Measurements from ENCODE around the gene PYM1. TPM values are rescaled to one million over a fixed set of nuclear protein-coding genes. Genes with fewer than 3 reads are reported as not detected.

Gene PYM1
- polyA plus RNA-seq, 3 donors from 2014 or later, result 41.2 to 66.3 (median 54.2) TPM

- H3K27me3 Mint-ChIP-seq (ENCODE audit: low read depth in 3 of 3), result no peaks in the 10 kb centered on the region
- peak overlapping the region in 2 of 6 donors; percentile 19 to 86 for H3K27ac Mint-ChIP-seq
- peaks cover 0 to 18% (median 3%) of the 10 kb centered on the region in 3 donors for H3K36me3 Mint-ChIP-seq
- H3K9me3 Mint-ChIP-seq, result no peaks in the 10 kb centered on the region
- no peaks in the 10 kb centered on the region for H3K4me1 Mint-ChIP-seq
- H3K4me3 Mint-ChIP-seq, result no peak overlapping the region
- DNase-seq, result no peak
These were observed 29.6 kb upstream of the PYM1 start for GRCh38 chr12:55957106-55957859.

DNA sequence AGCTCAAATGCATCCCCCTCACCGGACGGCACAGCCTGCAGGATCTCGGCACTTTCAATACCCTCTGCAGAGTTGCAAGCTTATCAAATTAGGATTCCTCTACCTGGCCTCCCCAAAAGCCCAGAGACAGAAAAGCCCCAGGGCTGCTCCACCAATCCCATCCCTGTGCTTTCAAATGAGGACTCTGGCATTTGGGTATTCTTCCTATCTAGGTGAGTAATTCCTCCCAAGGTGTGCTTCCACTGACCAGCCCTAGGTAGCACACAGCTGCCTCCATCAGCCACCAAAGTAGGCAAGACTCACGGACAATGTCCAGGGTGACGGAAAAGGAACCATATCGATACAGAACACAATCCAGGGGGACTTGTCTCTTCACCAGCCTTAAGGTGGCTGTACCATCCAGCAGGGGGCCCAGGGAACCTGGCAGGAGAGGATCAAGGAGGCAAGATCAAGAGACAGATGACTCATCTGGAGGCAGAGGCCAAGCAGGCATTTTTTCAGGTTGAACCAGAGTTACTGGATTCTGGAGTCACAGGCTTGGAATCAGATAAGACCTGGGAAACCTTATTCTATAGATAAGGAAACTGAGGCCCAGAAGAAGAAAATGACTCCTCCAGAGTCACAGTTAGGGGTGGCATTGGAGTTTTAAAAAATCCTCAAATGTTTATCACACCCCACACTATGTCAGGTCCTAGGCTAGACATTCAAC lies 28.3 kb upstream of the PYM1 start:
- Mint-ChIP-seq H3K27me3 (ENCODE audit: low read depth in 3 of 3) (peaks cover 0 to 2% (median 0%) of the 10 kb centered on the region in 3 donors), H3K36me3 (peaks cover 7 to 32% (median 9%) of the 10 kb centered on the region in 3 donors), H3K4me1 (no peaks in the 10 kb centered on the region), H3K9me3 (no peaks in the 10 kb centered on the region), H3K27ac (peak overlapping the region in 1 of 6 donors; percentile 48), H3K4me3 (no peak overlapping the region)
- DNase-seq, result no peak

DNA sequence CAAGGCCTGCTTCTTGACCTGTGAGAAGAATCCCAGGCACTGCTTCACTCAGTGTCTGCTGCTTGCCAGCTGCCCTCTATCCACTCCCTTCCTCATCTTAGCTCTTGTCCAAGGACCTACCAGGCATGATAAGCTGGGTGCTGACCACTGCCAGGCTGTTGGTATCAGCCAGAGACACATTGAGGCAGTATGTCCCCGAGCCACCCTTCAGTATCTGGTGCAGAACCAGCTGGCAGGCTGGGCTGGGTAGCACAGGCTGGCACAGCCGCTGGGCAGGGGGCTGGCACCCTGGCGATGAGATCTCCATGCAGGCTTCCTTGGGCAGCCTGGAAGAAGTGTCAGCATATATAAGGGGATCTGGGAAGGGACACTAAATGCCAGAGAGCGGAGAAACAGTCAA lies 27.6 kb upstream of the PYM1 start:
- peak overlapping the region in 3 of 6 donors; percentile 23 to 70 (median 57) for H3K27ac Mint-ChIP-seq

DNA sequence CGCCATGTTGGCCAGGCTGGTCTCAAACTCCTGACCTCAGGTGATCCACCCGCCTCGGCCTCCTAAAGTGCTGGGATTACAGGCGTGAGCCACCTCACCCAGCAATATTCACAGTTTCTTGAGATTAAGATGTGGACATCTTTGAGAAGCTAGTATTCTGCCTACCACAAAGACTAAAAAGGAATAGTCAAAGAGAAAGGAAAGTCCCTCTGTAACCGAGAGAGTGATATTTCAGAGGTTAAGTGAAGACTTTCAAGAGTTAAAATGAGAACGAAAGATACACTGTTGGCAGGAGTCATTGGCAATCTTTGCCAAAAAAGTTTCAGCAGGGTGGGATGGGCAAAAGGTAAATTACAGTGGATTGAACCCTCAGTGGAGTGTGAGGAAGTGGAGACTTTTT lies 18.9 kb upstream of the PYM1 start:
- Mint-ChIP-seq H3K27ac (no peak overlapping the region), H3K4me3 (no peak overlapping the region), H3K36me3 (peaks cover 35 to 53% (median 39%) of the 10 kb centered on the region in 3 donors), H3K9me3 (no peaks in the 10 kb centered on the region), H3K27me3 (ENCODE audit: low read depth in 3 of 3) (peaks cover 0 to 1% (median under 1%) of the 10 kb centered on the region in 3 donors), H3K4me1 (no peaks in the 10 kb centered on the region)
- DNase-seq, result no peak

More for the DNA sequence above, 27.6 kb upstream of the PYM1 start:
- Mint-ChIP-seq H3K4me1 (no peaks in the 10 kb centered on the region), H3K4me3 (no peak overlapping the region), H3K9me3 (no peaks in the 10 kb centered on the region), H3K36me3 (peaks cover 7 to 33% (median 9%) of the 10 kb centered on the region in 3 donors), H3K27me3 (ENCODE audit: low read depth in 3 of 3) (peaks cover 0 to 2% (median 0%) of the 10 kb centered on the region in 3 donors)
- DNase-seq, result no peak

DNA sequence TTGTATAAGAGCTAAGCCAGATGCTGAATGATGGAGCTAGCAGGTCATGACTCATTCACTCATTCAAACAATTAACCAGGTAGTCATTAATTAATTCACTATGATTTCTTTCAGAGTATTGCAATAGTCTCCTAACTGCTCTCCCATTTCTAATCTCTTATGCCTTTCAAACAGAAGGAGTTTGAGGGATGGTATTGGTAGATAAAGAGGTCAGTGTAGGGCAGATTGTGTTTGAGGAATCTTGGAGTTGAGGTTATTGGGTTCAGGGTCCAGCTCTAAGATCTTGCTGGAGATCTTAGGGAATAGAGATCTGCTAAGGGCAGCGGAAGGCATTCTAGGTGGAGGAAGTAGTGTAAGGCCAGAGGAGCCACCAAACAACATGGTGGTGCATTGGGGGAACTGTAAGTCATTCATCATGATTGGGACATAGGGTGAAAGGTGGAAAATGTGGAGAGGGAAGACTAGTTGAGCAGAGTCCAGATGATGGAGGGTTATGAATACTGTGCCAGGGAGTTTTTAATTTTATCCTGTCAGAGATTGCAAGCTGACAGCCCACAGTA lies 15.0 kb upstream of the PYM1 start:
- Mint-ChIP-seq H3K4me1 (peaks cover 12 to 13% of the 10 kb centered on the region in 2 donors), H3K36me3 (peaks cover 33 to 63% (median 39%) of the 10 kb centered on the region in 3 donors), H3K27me3 (ENCODE audit: low read depth in 3 of 3) (peaks cover 0 to 1% (median 0%) of the 10 kb centered on the region in 3 donors), H3K9me3 (no peaks in the 10 kb centered on the region), H3K27ac (peak overlapping the region in 1 of 6 donors; percentile 53), H3K4me3 (no peak overlapping the region)
- DNase-seq, result no peak

GRCh38 chr12:55942055-55942454 lies 14.4 kb upstream of the PYM1 start:
- H3K9me3 Mint-ChIP-seq, result no peaks in the 10 kb centered on the region
- H3K4me1 Mint-ChIP-seq, result peaks cover 12 to 13% of the 10 kb centered on the region in 2 donors
- H3K27ac Mint-ChIP-seq, result peak overlapping the region in 2 of 6 donors; percentile 16 to 73
- no peak for DNase-seq
- H3K27me3 Mint-ChIP-seq (ENCODE audit: low read depth in 3 of 3), result peaks cover 0 to 1% (median 0%) of the 10 kb centered on the region in 3 donors
- peaks cover 38 to 65% (median 39%) of the 10 kb centered on the region in 3 donors for H3K36me3 Mint-ChIP-seq
- H3K4me3 Mint-ChIP-seq, result no peak overlapping the region

DNA sequence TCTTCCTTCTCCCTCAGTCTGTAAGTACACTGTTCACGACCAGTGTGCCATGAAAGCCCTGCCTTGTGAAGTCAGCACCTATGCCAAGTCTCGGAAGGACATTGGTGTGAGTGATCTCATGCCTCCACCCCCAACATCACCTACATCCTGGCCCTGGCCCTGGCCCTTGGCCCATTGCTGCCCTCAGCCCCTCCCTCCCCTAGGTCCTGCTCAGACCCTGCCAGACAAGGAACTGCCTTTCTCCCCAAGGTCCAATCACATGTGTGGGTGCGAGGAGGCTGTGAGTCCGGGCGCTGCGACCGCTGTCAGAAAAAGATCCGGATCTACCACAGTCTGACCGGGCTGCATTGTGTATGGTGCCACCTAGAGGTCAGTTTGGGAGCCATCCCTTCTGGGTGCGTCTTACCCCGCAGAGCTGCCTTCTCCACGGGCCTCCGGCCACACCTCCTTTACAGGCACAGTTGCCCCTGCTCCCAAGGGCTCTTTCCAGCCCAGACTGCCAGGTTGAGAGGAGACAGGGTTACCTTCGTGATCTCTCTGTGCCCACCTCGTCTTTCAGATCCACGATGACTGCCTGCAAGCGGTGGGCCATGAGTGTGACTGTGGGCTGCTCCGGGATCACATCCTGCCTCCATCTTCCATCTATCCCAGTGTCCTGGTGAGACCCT lies 12.5 kb upstream of the PYM1 start:
- Mint-ChIP-seq H3K27me3 (ENCODE audit: low read depth in 3 of 3) (peaks cover 0 to 2% (median 1%) of the 10 kb centered on the region in 3 donors), H3K4me3 (peak overlapping the region in 3 of 5 donors; percentile 30 to 49 (median 43)), H3K4me1 (peaks cover 12 to 17% of the 10 kb centered on the region in 2 donors), H3K27ac (peak overlapping the region; percentile 31 to 77 (median 62)), H3K9me3 (no peaks in the 10 kb centered on the region), H3K36me3 (peaks cover 34 to 56% (median 35%) of the 10 kb centered on the region in 3 donors)
- peak; percentile 81 to 84 (median 83) for DNase-seq

DNA sequence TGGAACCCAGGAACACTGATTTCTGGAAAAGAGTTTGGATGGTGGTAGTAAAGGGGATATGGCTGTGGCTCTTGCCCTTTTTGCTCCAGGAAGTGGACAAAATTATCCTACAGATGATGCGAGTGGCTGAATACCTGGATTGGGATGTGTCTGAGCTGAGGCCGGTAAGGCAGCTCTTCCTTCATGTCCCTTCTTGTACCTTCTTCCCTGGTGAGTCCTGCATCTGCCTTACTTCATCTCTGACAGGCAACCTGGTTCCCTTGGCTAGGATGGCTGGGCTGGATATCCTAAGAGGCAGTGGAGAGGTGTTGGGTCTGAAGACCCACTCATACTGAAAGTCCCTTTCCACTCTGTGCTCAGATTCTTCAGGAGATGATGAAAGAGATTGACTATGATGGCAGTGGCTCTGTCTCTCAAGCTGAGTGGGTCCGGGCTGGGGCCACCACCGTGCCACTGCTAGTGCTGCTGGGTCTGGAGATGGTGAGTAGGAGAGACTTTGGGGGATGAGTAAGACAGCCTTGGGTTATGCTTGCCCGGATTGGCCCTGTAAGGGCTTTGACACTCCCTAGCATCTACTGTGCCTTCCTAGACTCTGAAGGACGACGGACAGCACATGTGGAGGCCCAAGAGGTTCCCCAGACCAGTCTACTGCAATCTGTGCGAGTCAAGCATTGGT lies 11.3 kb upstream of the PYM1 start:
- peak overlapping the region in 3 of 6 donors; percentile 9 to 30 (median 23) for H3K27ac Mint-ChIP-seq
- peaks cover 18 to 20% of the 10 kb centered on the region in 2 donors for H3K4me1 Mint-ChIP-seq
- H3K36me3 Mint-ChIP-seq, result peaks cover 29 to 48% (median 30%) of the 10 kb centered on the region in 3 donors
- peaks cover 0 to 2% (median 1%) of the 10 kb centered on the region in 3 donors for H3K27me3 Mint-ChIP-seq (ENCODE audit: low read depth in 3 of 3)
- no peak overlapping the region for H3K4me3 Mint-ChIP-seq
- no peaks in the 10 kb centered on the region for H3K9me3 Mint-ChIP-seq
- no peak for DNase-seq

- DNase-seq, result no peak
- Mint-ChIP-seq H3K27ac (peak overlapping the region in 1 of 6 donors; percentile 1), H3K4me1 (peaks cover 24% of the 10 kb centered on the region in 2 donors), H3K9me3 (no peaks in the 10 kb centered on the region), H3K36me3 (peaks cover 20 to 39% (median 22%) of the 10 kb centered on the region in 3 donors), H3K4me3 (no peak overlapping the region), H3K27me3 (ENCODE audit: low read depth in 3 of 3) (peaks cover 0 to 2% (median 1%) of the 10 kb centered on the region in 3 donors)
These were observed 10.3 kb upstream of the PYM1 start for GRCh38 chr12:55937981-55938380.

- no peaks in the 10 kb centered on the region for H3K9me3 Mint-ChIP-seq
- H3K36me3 Mint-ChIP-seq, result peaks cover 10 to 22% (median 12%) of the 10 kb centered on the region in 3 donors
- H3K4me3 Mint-ChIP-seq, result no peak overlapping the region
- H3K27ac Mint-ChIP-seq, result peak overlapping the region in 1 of 6 donors; percentile 62
- H3K4me1 Mint-ChIP-seq, result peaks cover 42% of the 10 kb centered on the region in 2 donors
- no peak for DNase-seq
- H3K27me3 Mint-ChIP-seq (ENCODE audit: low read depth in 3 of 3), result peaks cover 4 to 8% (median 7%) of the 10 kb centered on the region in 3 donors
These were observed 8.1 kb upstream of the PYM1 start for GRCh38 chr12:55935738-55936151.

DNA sequence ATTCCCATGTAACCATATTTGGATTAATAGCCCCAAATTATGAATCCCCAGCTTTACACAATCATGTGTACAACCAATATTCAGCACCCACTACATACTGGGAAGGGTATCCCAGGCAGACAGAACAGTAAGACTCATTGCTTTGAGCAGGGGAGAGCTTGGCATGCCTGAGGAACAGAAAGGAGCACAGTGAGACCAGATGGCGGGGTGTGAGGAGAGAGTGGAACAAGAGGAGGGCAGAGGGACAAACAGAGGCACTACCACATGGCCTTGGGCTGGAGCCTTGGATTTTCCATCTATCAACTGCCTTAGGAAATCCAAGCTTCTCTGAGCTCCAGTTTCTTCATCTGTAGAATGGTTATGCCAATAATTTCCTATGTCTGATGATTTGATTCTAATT lies 7.1 kb upstream of the PYM1 start:
- Mint-ChIP-seq H3K9me3 (no peaks in the 10 kb centered on the region), H3K27ac (peak overlapping the region in 4 of 6 donors; percentile 5 to 76 (median 32)), H3K4me3 (no peak overlapping the region)

GRCh38 chr12:55933799-55934742 lies 6.4 kb upstream of the PYM1 start:
- Mint-ChIP-seq H3K27me3 (ENCODE audit: low read depth in 3 of 3) (peaks cover 7 to 8% (median 7%) of the 10 kb centered on the region in 3 donors), H3K27ac (peak overlapping the region in 5 of 6 donors; percentile 17 to 60 (median 23)), H3K4me1 (peaks cover 47% of the 10 kb centered on the region in 2 donors), H3K36me3 (peaks cover 4 to 11% (median 10%) of the 10 kb centered on the region in 3 donors), H3K4me3 (peak overlapping the region in 4 of 5 donors; percentile 11 to 34 (median 14)), H3K9me3 (no peaks in the 10 kb centered on the region)
- DNase-seq, result no peak

More for the DNA sequence above, 7.1 kb upstream of the PYM1 start:
- DNase-seq, result no peak
- peaks cover 4 to 14% (median 12%) of the 10 kb centered on the region in 3 donors for H3K36me3 Mint-ChIP-seq
- H3K27me3 Mint-ChIP-seq (ENCODE audit: low read depth in 3 of 3), result peaks cover 7 to 8% (median 7%) of the 10 kb centered on the region in 3 donors
- H3K4me1 Mint-ChIP-seq, result peaks cover 42% of the 10 kb centered on the region in 2 donors
